Heart right ventricle (tissue), 16 donors: ENCODE measurements around the gene CIDEB. TPM values are rescaled to one million over a fixed set of nuclear protein-coding genes. Genes with fewer than 3 reads are reported as not detected.
A peak's percentile ranks its signal among the peaks of the same experiment; 100 is the strongest.

ENCODE experiments used
- ATAC-seq, 8 donors: fragments of 200-7000 bp; cut with Tn5 transposase; one replicate each; pipeline ENCODE4 v1.9.1; 2020; ENCODE audit warnings: mild to moderate bottlenecking in 8 of 8, moderate library complexity in 8 of 8, moderate number of reproducible peaks in 1 of 8
- DNase-seq, 2 donors: peaks; one replicate each; pipeline ENCODE4 v3.0.0-alpha.2; 2020
- H3K27ac ChIP-seq, 10 donors: fragments of 200-600 bp; sonication (generic) in 2 of 10; one replicate each; pipeline versions ENCODE4 v1.5.0 to v1.8.0; 2020 to 2022; ENCODE audit warnings: mild to moderate bottlenecking in 3 of 10
- H3K27me3 ChIP-seq, 7 donors: fragments of 200-600 bp; one replicate each; pipeline ENCODE4 v1.8.0; 2021 to 2022; ENCODE audit warnings: mild to moderate bottlenecking in 2 of 7
- H3K36me3 ChIP-seq, 9 donors: fragments of 200-600 bp; sonication (generic) in 1 of 9; one replicate each; pipeline versions ENCODE4 v1.5.0 to v1.8.0; 2020 to 2022; ENCODE audit warnings: mild to moderate bottlenecking in 2 of 9
- H3K4me1 ChIP-seq, 9 donors: fragments of 200-600 bp; sonication (generic) in 1 of 9; one replicate each; pipeline versions ENCODE4 v1.5.0 to v1.8.0; 2020 to 2022; ENCODE audit warnings: mild to moderate bottlenecking in 4 of 9
- H3K4me3 ChIP-seq, 10 donors: fragments of 200-600 bp; sonication (generic) in 2 of 10; one replicate each; pipeline versions ENCODE4 v1.5.0 to v1.8.0; 2020 to 2022; ENCODE audit warnings: mild to moderate bottlenecking in 7 of 10, moderate library complexity in 2 of 10
- H3K9me3 ChIP-seq, 11 donors: fragments of 200-600 bp in 10 of 11; sonication (generic) in 2 of 11; one replicate each; pipeline versions ENCODE4 v1.5.0 to v1.8.0; 2013 to 2022; ENCODE audit warnings: mild to moderate bottlenecking in 2 of 11, control low read depth in 1 of 11, moderate library complexity in 1 of 11
- CTCF ChIP-seq, 9 donors: fragments of 200-600 bp; sonication (generic) in 2 of 9; IDR thresholded peaks; one replicate each; pipeline versions ENCODE4 v1.5.0 to v1.8.0; 2021 to 2022; ENCODE audit warnings: antibody characterized with exemption in 9 of 9, mild to moderate bottlenecking in 5 of 9, moderate library complexity in 1 of 9
- WGBS, 2 donors: extraction: QIAGEN DNeasy Blood & Tissue Kit; methylation state at CpG; one replicate each; pipeline ENCODE4 v1.1.7; 2013; ENCODE audit warnings: inconsistent platforms in 1 of 2; 5-methylcytosine and 5-hydroxymethylcytosine counted together
- intact Hi-C, 10 donors: fragments of 100-400 bp; cut with DNase I; formaldehyde crosslinking; loops; one replicate each; pipeline versions ENCODE4 v1.11.1 to v1.14.2; 2022
- polyA plus RNA-seq, 2 donors: library from polyadenylated mRNA; stranded (reverse); fragments of 200-250 nt; gene quantifications; one replicate each; pipeline ENCODE4 v1.2.3, GENCODE V29; 2013
- total RNA-seq, 10 donors: library from RNA; stranded (reverse); fragmentation: NEBNext Ultra II Directional in 3 of 10; extraction: Animal tissue kit (Norgen Biotek cat#: 25700) in 3 of 10; gene quantifications; one replicate each; pipeline versions ENCODE4 v1.2.1 to v1.2.4, GENCODE V29; 2021 to 2023
- donor health status: Arrhythmogenic right ventricular cardiomyopathy.
- donor health status: ischemic (EF 13 %, LVEDD 7.1; RV severe dilation, severe dysfunction).
- donor health status: healthy with polysubstance abuse.
- donor health status: DM: no; HTN: yes; CAD: no.
- donor health status: DM: no; HTN: no; CAD: no.
- donor health status: ischemic (EF 25% LVEDD 6.9; RV normal size, moderate dysfunction).
- donor health status: ischemic (EF 25% LVEDD 5.7; RV mildly dilated, moderate dysfunction).
- donor health status: healthy.
- donor health status: DM: yes; HTN: yes; CAD: no.
- donor health status: Ischemic cardiomyopathy.
- donor health status: ischemic (EF 35%, LVEDD 5.7; RV mildly dilated, moderate dysfunction).
- donor health status: nonischemic (EF 11% LVEDD 7.7; RV severe dilation, severe dysfunction).
- donor health status: DM: yes; HTN: yes; CAD: no.
- donor health status: PGD.
- donor health status: ischemic (EF 29% LVEDD 5.4; RV normal size, mild dysfunction).
- donor health status: nonischemic (EF 23%, LVEDD 6.1; RV moderate dilation, normal function).

CIDEB gene
- total and polyA plus RNA-seq, 12 donors: 1.9 to 6.0 (median 3.7) TPM

GRCh38 chr14:24347134-24347533 lies 39.4 kb upstream of the CIDEB start:
- ATAC-seq (peak in 7 of 8 donors; percentile 27 to 80 (median 64)), DNase-seq (no peak)
- Histone ChIP-seq H3K36me3 (no peaks in the 10 kb centered on the region), H3K4me1 (peaks cover 0 to 17% (median 7%) of the 10 kb centered on the region in 9 donors), H3K4me3 (no peak overlapping the region), H3K9me3 (no peaks in the 10 kb centered on the region), H3K27ac (peak overlapping the region in 9 of 10 donors; percentile 28 to 74 (median 61)), H3K27me3 (peaks cover 0 to 13% (median 0%) of the 10 kb centered on the region in 7 donors)
- 41 to 64% methylated on average over 1 of the region's 1 CpG for WGBS, 2 donors
- no peak for TF ChIP-seq CTCF (IDR thresholded peaks at IDR 0.05)
- intact Hi-C loops: no loop called here

- TF ChIP-seq CTCF (IDR thresholded peaks at IDR 0.05): no peak
- no peaks in the 10 kb centered on the region for H3K9me3 ChIP-seq
- H3K4me3 ChIP-seq: no peak overlapping the region
- DNase-seq (no peak), ATAC-seq (no peak)
- peaks cover 0 to 16% (median 4%) of the 10 kb centered on the region in 7 donors for H3K27me3 ChIP-seq
- no peaks in the 10 kb centered on the region for H3K36me3 ChIP-seq
- whole genome bisulfite sequencing, 2 donors: 78 to 79% methylated on average over 7 of the region's 7 CpGs
- no peak overlapping the region for H3K27ac ChIP-seq
- peaks cover 0 to 29% (median 10%) of the 10 kb centered on the region in 9 donors for H3K4me1 ChIP-seq
- intact Hi-C loops: no loop called here
These were observed 36.3 kb upstream of the CIDEB start for GRCh38 chr14:24343795-24344660.

- H3K4me1 ChIP-seq: peaks cover 0 to 38% (median 22%) of the 10 kb centered on the region in 9 donors
- 94 to 99% methylated on average over 4 of the region's 4 CpGs for WGBS, 2 donors
- peaks cover 0 to 7% (median 0%) of the 10 kb centered on the region in 9 donors for H3K36me3 ChIP-seq
- H3K27ac ChIP-seq: no peak overlapping the region
- DNase-seq: no peak
- H3K27me3 ChIP-seq: peaks cover 0 to 24% (median 8%) of the 10 kb centered on the region in 7 donors
- ATAC-seq: no peak
- H3K4me3 ChIP-seq: no peak overlapping the region
- TF ChIP-seq CTCF (IDR thresholded peaks at IDR 0.05): no peak
- H3K9me3 ChIP-seq: no peaks in the 10 kb centered on the region
- intact Hi-C loops: no loop called here
These were observed 35.1 kb upstream of the CIDEB start for GRCh38 chr14:24342889-24343288.

GRCh38 chr14:24340606-24341005 lies 32.8 kb upstream of the CIDEB start:
- ATAC-seq: no peak
- peak overlapping the region in 1 of 10 donors; percentile 64 for H3K27ac ChIP-seq
- TF ChIP-seq CTCF (IDR thresholded peaks at IDR 0.05): no peak
- H3K27me3 ChIP-seq: peaks cover 0 to 32% (median 10%) of the 10 kb centered on the region in 7 donors
- H3K4me3 ChIP-seq: no peak overlapping the region
- peaks cover 6 to 37% (median 21%) of the 10 kb centered on the region in 9 donors for H3K4me1 ChIP-seq
- intact Hi-C loops: no loop called here
- DNase-seq: no peak
- WGBS, 2 donors: 94 to 98% methylated on average over 1 of the region's 1 CpG
- H3K36me3 ChIP-seq: peaks cover 0 to 26% (median 0%) of the 10 kb centered on the region in 9 donors
- no peaks in the 10 kb centered on the region for H3K9me3 ChIP-seq
